Activated naive CD4-positive, alpha-beta T cell (primary cell): ENCODE results near the gene OR10H5.
"Not testable (repeated sequence)": the region's sequence is repeated elsewhere in the genome, so short reads cannot be mapped to it uniquely, and the experiment has no call there.

Experiments used
- DNase-seq, 4 experiments: peaks; one replicate each; lab custom pipeline; 2025; lab: John Stamatoyannopoulos, UW

OR10H5 gene

DNA sequence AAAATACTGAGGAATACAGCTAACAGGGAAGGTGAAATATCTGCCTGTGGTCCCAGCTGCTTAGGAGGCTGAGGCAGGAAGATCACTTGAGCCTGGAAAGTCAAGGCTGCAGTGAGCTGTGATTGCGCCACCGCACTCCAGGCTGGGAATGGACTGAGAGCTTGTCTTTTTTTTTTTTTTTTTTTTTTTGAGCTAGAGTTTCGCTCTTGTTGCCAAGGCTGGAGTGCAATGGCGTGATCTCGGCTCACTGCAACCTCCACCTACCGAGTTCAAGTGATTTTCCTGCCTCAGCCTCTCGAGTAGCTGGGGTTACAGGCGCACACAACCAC is 56.4 kb downstream of the OR10H5 start:
- not testable (repeated sequence) for DNase-seq

GRCh38 chr19:15846923-15847322 is 59.5 kb downstream of the OR10H5 start:
- no peak for DNase-seq

GRCh38 chr19:15850385-15850784 is 62.9 kb downstream of the OR10H5 start:
- no peak for DNase-seq
